HG03108 (cell line): ENCODE results near the gene PRKCH.
"Not testable (repeated sequence)": the region's sequence is repeated elsewhere in the genome, so short reads cannot be mapped to it uniquely, and the experiment has no call there.

ENCODE experiments used
- ATAC-seq: cut with Tn5 transposase; IDR thresholded peaks from one replicate; pipeline ENCODE4 v1.9.1; 2021; ENCODE audit warnings: moderate library complexity; ENCODE audit not compliant: unreplicated experiment

The PRKCH gene

DNA sequence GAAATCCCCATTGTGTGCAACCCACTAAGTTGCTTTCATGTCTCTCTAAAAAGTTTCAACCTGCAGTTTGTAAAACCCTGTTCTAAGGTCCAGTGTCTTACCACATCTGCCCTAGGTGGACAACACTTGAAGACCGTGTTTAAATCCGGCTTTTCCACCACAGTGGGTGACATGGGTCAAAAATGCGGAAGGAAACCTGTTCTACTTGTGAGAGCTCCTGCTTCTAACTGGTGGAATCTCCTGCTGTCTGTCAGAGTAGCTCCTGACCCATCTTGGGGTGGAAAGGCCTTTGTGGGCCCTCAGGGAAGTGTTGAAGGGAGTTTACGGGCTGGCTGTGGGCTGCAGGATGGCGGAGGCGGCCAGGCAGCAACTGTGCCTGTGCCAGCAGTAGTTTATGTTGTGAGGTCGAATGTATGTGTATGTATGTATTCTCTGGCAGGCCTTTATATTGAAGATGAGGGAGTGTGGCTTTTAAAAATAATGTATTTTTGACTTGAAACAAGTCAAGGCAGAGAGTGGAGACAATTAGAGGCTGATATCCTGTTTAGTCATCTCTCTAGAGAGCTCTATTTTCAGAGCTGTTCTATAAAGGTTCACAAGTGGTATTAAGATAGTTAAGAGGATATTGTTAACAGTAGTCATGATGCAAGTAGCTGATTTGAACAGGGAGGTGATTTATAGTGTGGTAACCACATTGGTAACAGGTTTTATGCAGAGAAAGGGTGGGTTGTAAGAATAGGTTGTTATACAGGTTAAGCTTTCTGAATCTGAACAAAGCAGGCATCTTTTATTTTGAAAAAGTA lies 67.0 kb downstream of the PRKCH start:
- ATAC-seq: peak; percentile 70

DNA sequence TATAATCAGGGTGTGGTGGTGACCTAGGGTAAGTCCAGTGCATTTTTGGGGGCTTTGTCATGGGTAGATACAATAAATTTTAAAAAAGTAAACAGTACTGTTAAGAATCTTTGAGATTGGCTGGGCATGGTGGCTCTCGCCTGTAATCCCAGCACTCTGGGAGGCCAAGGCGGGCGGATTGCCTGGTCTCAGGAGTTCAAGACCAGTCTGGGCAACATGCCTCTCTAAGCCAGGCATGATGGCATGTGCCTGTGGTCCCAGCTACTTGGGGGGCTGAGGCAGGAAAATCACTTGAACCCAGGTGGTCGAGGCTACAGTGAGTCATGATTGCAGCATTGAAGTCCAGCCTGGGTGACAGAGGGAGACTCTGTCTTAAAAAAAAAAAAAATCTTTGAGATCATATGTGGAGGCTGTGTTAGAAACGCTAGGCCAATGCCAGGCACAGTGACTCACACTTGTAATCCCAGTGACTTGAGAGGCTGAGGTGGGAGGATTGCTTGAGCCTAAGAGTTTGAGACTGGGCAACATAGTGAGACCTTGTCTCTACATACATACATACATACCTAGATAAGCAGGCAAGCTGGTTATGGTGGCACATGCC lies 67.7 kb downstream of the PRKCH start:
- no peak for ATAC-seq

DNA sequence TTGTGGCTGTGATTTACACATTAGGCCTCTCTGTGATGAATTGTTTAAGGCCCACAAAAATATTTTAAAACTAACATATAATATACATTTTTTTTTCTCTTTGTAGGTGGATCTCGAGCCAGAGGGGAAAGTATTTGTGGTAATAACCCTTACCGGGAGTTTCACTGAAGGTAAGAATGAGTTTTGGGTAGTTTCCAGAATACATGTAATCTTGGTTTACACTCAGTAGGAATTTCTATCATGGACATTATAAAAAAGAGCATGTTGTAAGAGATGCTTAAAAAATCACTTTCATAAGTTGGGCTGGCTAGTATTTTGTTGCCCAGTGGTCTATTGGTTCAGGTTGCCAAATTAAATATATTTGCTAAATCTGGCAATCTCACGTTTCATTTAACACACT lies 69.7 kb downstream of the PRKCH start:
- no peak for ATAC-seq

DNA sequence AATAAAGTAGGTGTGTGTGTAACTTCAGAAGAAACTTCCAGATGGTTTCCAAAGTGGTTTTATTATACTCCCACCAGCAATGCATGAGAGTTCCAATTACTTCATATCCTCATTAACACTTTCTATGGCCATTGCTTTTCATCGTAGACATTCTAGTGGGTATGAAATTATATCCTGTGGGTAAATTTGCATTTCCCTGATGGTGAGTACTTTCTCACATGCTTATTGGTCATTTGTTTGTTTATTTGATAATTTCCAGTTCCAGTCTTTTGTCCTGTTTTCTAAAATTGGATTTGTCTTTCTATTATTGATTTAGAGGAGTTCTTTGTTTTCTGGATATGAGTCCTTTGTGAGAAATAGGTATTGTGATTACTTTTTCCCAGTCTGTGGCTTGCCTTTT lies 70.9 kb downstream of the PRKCH start:
- no peak for ATAC-seq

DNA sequence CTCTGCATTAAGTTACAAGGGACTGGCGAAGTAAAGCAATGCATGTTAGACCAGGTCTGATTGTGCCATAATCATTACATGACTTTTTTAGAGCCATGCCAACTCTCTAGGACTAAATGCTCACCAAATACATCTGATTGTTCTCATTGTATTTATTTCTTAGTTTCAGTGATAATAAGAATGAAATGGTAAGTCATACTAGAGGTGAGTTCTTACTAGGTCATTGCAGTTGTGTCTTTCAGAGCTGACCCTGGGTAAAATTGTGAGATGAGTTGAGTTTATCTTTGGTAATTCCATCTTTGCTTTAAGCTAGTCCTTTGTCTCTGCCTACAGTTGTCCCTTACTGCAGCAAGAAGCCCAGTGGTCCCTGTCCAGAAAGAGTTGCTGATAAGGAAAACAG lies 73.2 kb downstream of the PRKCH start:
- no peak for ATAC-seq

DNA sequence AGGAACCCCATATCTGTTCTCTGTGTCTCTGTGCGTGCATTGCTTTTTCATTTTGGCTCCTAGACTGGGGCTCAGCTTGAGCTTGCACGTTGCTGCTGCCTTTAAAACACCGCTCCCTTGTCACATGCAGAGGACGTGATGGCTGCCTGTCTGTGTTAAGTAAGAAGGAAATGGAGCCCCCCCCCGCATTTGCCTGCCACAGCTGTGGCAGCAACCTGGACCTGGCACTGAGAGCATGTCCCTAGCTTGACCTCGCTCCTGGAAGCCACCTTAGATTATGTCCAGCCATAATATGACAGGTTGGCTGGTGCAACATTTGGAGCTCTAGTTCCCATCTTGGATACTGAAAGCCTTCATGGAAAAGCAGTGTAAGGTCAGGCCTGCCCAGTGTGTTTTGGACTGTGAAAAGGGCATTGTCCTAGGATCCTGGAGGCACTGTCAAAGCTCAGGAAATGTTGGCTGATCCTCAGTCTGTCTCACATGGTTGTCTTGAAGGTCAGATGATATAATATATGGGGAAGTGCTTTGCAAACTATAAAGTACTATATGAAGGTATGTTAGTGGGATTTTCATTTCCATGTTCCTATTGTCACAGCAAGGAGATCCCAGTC lies 73.8 kb downstream of the PRKCH start:
- ATAC-seq: no peak

DNA sequence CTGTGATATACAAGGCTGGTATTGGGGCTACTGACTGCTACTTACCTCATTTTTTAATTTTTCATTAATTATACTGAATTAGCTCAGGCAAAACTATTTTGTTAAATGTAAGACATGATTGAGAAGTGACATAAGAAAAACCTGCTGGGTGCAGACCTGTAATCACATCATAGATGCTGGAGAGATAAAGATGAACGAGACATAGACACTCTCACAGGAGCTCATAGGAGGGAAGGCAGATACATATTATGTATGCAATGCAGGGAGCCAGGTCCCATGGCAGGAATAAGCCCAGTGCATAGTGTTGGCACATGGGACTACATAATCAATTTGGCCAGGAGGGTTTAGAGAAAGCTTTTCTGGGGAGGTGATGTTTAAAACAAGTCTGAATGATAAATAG lies 74.9 kb downstream of the PRKCH start:
- ATAC-seq: no peak

DNA sequence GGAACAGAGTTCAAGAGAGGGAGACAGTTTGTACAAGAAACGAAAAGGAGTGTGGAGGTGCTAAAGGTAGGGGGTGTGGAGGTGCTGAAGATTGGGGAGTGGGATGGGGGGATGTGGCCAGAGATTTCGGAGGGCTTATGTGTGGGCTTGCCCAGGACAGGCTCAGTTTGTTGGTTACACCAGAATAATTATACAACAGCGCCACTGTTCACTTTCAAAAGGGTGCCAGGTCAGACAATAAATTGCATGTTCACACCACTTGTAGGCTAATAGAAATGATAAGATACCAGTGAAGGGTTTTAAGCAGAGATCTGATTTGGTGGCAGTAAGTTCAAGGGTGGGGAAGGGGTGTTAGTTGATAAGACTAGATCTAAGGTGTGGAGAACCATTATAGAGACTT lies 75.3 kb downstream of the PRKCH start:
- no peak for ATAC-seq

DNA sequence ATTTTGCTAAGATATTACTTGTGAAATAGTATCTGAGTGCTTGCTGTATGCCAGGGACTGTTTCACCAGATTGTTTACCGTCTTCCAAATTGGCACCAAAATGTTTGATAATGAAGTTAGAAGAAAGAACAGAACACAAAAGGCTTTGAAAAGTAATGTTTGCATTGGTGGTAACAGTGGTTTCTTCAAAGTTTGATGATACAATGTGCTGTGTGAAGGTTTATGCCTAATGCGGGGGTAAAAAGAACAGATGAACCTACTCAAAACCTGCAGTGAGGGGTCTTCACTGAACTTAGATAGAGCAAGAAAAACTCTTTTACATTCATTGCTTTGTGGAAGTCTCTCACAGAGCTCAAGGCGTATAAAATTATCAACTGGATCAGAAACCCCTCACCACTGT lies 76.2 kb downstream of the PRKCH start:
- ATAC-seq: no peak

DNA sequence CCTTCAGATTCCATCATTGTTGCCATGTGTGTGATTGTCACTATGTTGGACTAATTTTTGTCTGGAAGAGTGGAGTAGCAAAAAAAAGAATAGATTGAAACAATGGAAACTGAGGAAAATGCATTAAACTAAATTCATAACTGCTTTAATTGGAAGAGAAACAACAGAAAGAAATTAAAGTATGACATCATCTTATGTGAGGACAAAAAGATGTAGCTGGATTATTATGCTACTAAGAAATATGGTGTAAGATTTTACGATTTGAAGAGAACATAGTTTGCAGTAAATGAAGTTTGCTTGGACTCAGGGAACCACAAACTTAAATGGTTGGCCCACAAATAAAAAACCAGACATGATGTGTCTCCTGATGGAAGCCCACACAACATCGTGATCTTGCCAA lies 76.8 kb downstream of the PRKCH start:
- ATAC-seq: no peak

DNA sequence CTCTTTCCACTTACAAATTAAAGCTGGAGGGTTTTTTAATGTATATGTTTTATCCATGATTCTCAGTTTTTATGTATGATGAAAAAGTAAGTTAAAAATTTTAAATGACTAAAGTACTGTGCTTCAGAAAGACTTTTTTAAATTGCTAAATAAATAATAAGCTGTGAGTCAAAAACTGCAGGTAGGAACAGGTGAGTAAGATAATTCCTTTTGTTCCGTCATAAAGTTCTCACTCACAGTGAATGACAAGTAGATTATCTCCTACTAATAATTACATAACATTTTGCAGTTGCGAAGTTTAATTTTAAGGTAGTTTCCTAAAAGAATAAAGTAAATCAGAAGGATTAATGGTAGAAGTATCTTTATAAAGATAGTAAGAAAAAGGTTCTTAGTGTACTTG lies 78.0 kb downstream of the PRKCH start:
- no peak for ATAC-seq

DNA sequence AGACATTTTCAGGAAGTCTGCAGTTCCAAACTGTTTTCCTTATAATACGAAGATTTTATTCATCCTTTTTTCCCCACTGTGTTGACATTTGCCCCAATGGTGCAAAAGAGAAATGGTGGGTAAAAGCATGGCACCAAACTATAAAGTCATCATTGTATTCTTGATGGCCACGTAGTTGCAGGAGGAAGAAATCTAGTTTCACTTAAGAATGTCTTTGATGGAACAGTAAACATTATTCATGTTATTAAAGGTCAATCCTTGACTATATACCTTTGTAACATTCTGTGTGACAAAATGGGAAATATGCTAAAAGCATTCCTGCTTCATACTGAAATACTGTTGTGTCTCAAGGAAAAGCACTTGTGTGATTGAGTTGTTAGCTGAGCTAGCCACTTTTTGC lies 80.1 kb downstream of the PRKCH start:
- ATAC-seq: no peak

DNA sequence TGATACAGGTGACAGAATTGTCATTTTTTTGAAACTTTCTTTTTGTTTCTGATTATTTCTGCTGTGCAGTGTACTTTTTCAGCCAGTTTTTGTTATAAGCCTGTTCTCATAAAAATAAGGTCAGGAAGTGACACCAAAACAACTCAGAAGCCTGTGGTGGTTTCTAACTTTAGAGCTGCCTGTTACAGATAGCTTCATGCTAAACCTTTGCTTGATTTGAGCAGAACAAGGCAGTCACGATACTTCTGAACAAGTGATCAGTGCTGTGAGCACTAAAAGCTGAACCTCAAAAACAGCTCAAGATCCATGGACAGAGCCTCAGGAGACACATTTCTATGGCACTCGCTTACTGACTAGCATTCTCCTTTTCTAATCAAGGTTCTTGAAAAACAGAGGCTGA lies 82.0 kb downstream of the PRKCH start:
- ATAC-seq: no peak

DNA sequence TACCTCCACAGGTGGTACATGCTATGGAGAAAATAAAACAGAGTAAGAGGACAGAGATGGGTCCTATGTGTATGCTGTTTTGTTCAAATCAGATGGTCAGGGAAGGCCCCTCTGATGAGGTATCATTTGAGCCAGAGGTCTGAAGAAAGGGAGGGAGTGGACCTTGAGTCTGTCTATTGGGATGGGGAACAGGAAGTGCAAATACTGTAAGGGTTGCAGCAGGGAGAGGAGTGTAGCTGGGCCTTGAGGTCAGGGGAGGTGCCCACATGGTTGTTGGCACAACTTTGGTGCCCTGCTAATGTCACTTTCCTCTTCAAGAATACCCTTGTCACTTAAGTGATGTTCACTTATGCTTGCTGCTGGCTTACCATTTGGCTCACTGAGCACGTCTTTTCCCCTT lies 83.3 kb downstream of the PRKCH start:
- no peak for ATAC-seq

DNA sequence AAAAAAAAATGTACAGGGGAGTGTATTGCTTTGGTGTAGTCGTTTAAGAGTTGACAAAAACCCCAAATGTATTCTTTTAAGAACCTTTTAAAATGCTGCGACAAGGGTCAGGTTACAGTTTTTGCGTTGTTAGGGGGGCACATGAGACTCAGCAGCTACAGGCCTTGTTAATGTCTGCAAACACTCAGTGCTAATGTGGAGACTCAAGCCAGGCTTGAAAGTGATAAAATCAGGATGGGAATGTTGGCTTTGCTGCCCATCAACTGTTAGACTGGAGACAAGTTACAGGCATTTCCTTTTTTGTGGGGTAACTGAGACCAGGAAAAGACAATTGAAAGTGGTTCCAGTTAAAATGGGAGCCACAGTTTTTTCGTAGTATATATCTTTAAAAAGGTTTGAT lies 84.8 kb downstream of the PRKCH start:
- ATAC-seq: no peak

DNA sequence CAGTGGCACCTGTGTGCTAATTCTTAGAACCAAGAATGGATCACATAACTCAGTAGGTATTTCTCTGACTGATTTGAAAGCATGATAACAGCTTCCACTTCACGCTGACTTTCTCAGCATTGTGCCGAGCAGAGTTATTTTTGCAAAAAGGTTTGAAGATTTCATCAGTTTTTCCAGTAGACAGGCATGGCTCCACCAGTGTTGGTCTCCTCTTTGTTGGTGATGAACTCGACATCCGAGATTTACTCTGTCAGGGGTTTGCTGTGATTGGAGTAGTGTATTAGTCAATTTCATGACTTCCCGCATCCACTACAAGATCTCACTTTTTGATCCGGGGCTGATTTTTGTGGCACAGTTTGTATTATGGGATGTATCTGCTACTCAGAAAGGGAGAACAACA lies 85.3 kb downstream of the PRKCH start:
- ATAC-seq: no peak

DNA sequence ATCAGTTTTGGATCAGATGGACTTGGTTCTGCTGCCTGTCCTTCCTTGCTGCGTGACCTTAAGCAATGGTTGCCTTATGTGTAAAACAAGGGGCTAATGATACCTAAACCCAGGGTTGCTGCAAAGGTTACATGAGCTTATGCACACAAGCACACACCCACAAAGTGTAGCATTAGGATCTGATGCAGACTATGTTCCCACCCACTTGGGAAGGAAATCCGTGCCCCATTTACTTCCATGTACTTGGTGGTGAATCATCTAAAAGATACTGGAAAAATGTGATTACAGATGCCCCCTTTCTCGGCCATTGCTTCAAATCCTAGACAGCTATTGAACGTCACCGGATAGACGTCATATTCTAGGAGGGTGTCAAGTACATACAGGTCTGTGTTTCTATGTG lies 87.1 kb downstream of the PRKCH start:
- no peak for ATAC-seq

DNA sequence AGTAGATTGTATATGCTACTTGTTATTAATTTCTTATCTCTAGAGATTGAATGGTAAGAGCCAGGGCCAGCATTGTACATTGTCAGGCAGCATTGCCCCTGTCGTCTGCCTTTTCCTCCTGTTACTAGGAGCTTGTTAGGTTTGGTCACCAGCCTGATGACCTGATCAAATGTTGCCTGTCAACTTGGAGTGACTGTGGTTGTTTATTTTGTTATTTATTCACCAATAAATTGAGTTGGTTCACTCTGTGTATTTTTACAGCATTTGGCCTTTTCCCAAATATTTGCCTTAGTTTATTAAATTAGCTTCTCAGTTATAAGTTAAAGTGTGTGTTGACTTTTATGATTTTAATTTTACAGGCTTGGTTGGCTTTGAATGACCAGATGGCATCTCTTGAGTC lies 88.4 kb downstream of the PRKCH start:
- no peak for ATAC-seq

DNA sequence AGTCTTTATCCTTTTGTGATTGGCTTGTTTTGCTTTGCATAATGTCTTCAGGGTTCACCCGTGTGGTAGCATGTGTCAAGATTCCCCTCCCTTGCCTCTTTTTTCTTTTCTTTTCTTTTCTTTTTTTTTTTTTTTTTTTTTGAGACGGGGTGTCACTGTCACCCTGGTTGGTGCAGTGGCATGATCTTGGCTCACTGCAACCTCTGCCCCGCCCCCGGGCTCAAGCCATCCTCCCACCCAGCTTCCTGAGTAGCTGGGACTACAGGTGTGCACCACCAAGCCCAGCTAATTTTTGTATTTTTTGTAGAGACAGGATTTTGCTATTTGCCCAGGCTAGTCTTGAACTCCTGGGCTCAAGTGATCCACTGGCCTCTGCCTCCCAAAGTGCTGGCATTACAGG lies 94.6 kb downstream of the PRKCH start:
- ATAC-seq: not testable (repeated sequence)

DNA sequence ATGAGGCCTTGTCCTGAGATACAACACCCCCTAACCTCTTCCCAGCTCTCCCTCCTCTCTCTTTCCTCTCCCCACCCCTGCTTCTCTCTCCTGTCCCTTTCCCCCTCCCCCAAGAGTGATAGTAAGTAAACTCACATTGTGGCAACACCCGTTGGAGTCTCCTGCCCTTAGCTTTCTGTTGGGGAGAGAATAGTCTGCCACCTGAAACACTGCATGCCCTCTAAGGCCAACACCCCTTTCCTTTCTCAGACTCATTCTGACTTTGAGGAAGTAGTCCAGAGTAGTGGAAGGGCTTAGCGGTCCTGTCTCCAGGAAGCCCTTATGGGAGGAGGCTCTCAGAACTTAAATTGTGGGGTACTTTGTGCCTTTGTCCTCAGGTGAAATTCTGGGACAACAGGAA lies 95.2 kb downstream of the PRKCH start:
- no peak for ATAC-seq

DNA sequence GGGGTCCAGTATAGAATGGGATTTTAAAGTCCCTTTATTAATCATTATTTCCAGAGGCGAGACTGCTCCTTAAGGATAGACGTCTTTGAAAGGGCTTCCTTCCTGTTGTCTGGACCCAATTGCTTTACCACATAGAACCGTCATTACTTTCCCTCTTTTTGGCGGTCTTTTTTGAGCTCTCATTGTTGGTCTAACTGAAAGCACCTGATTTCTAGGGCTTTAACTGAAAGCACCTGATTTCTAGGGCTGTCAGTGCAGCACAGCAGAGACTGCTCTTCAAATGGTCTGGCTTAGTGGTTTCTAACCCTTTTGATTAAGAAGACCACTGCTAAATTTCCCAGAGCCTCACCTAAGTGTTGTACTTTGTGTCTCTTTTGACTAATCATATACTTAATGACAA lies 95.8 kb downstream of the PRKCH start:
- no peak for ATAC-seq

DNA sequence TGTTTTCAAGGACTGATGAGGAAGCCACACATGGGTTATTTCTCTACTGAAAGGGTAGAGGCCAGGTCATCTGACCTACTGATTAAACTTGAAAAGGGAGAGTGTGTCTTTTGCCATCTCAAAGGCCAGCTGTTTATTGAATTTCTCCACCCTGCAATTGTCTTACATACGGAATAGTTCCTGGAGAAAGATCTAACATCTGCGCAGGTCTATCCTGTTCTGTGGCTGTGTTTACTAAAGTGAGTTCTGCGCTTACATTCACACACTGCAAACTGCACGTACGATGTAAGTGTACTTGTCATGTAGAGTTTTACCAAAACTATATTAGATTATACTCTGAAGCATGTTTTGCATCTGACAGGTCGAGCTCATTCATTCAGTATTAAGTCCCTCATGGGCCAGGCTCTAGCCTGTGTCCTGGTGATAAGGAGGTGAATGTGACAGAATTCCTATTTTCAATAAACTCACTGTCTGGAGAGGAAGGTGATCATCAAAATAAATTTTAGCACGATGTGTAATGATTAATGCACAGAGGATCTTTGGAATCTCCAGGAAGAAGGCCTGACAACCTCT lies 96.6 kb downstream of the PRKCH start:
- no peak for ATAC-seq
